Trophoblast cell (in vitro differentiated cells and primary cell): ENCODE results near the gene MFAP4.

Experiments
- DNase-seq, 2 donors: peaks; one replicate each; pipeline ENCODE4 v3.0.0-alpha.2; 2016
- H2AFZ ChIP-seq: 2 replicates; pipeline ENCODE4 v1.6.1; 2013; ENCODE audit warnings: low read length, moderate library complexity, mild to moderate bottlenecking; ENCODE audit not compliant: insufficient read depth, poor library complexity
- H2AK5ac ChIP-seq: 2 replicates; pipeline ENCODE4 v1.6.1; 2013; ENCODE audit warnings: mild to moderate bottlenecking, low read length
- H2BK120ac ChIP-seq: 2 replicates; pipeline ENCODE4 v1.6.1; 2013; ENCODE audit warnings: low read length, mild to moderate bottlenecking, moderate library complexity; ENCODE audit not compliant: insufficient read depth, poor library complexity
- H2BK12ac ChIP-seq: 2 replicates; pipeline ENCODE4 v1.6.1; 2013; ENCODE audit warnings: mild to moderate bottlenecking, low read length, moderate library complexity
- H2BK5ac ChIP-seq: 2 replicates; pipeline ENCODE4 v1.6.1; 2013; ENCODE audit warnings: low read length, low read depth, moderate library complexity, mild to moderate bottlenecking; ENCODE audit not compliant: poor library complexity
- H3K14ac ChIP-seq: 2 replicates; pipeline ENCODE4 v1.6.1; 2013; ENCODE audit warnings: mild to moderate bottlenecking, low read length
- H3K18ac ChIP-seq: 2 replicates; pipeline ENCODE4 v1.6.1; 2013; ENCODE audit warnings: mild to moderate bottlenecking, low read length
- H3K23ac ChIP-seq: 2 replicates; pipeline ENCODE4 v1.6.1; 2013; ENCODE audit warnings: low read length
- H3K27ac ChIP-seq: 2 replicates; pipeline ENCODE4 v1.5.1; 2013; ENCODE audit warnings: low read depth, mild to moderate bottlenecking, inconsistent platforms, low read length, moderate library complexity
- H3K27me3 ChIP-seq: 2 replicates; pipeline ENCODE4 v1.6.1; 2013; ENCODE audit warnings: inconsistent platforms, mild to moderate bottlenecking, low read length, moderate library complexity; ENCODE audit not compliant: insufficient read depth
- H3K36me3 ChIP-seq, 2 experiments: 1 replicate in 1 of 2; 2 replicates in 1 of 2; pipeline ENCODE4 v1.6.1; 2013; ENCODE audit warnings: low read length in 2 of 2, mild to moderate bottlenecking in 2 of 2, moderate library complexity in 1 of 2; ENCODE audit not compliant: insufficient read depth in 2 of 2, control insufficient read depth in 1 of 2
- H3K4ac ChIP-seq: 2 replicates; pipeline ENCODE4 v1.6.1; 2013; ENCODE audit warnings: low read depth, mild to moderate bottlenecking, low read length, moderate library complexity
- H3K4me1 ChIP-seq, 2 experiments: 1 replicate in 1 of 2; 2 replicates in 1 of 2; pipeline ENCODE4 v1.6.1; 2013; ENCODE audit warnings: low read length in 2 of 2, mild to moderate bottlenecking in 2 of 2, moderate library complexity in 1 of 2; ENCODE audit not compliant: insufficient read depth in 2 of 2, control insufficient read depth in 1 of 2
- H3K4me2 ChIP-seq: 2 replicates; pipeline ENCODE4 v1.6.1; 2013; ENCODE audit warnings: inconsistent platforms, mild to moderate bottlenecking, low read length, moderate library complexity
- H3K4me3 ChIP-seq: 2 replicates; pipeline ENCODE4 v1.5.1; 2013; ENCODE audit warnings: mild to moderate bottlenecking, low read depth, low read length, inconsistent platforms
- H3K79me1 ChIP-seq: one replicate; pipeline ENCODE4 v1.6.1; 2013; ENCODE audit warnings: low read length
- H3K79me2 ChIP-seq: 2 replicates; pipeline ENCODE4 v1.6.1; 2013; ENCODE audit warnings: low read length, mild to moderate bottlenecking; ENCODE audit not compliant: control insufficient read depth, insufficient read depth, poor library complexity
- H3K9ac ChIP-seq: 2 replicates; pipeline ENCODE4 v1.6.1; 2013; ENCODE audit warnings: mild to moderate bottlenecking, low read length
- H3K9me3 ChIP-seq: 2 replicates; pipeline ENCODE4 v1.6.1; 2013; ENCODE audit warnings: low read depth, mild to moderate bottlenecking, control low read depth, inconsistent platforms, low read length; ENCODE audit not compliant: insufficient read depth
- H4K12ac ChIP-seq: 2 replicates; pipeline ENCODE4 v1.6.1; 2013; ENCODE audit warnings: low read depth, mild to moderate bottlenecking, low read length, moderate library complexity
- H4K8ac ChIP-seq: 2 replicates; pipeline ENCODE4 v1.6.1; 2013; ENCODE audit warnings: low read depth, mild to moderate bottlenecking, low read length, moderate library complexity
- H4K91ac ChIP-seq: one replicate; pipeline ENCODE4 v1.6.1; 2013; ENCODE audit warnings: low read depth, mild to moderate bottlenecking, low read length, moderate library complexity
- WGBS: extraction: QIAGEN DNeasy Blood & Tissue Kit; methylation state at CpG from one replicate; pipeline ENCODE4 v1.1.7; 2013; ENCODE audit warnings: missing lambda C conversion rate; ENCODE audit not compliant: insufficient read length, insufficient coverage; ENCODE audit errors: extremely low coverage; 5-methylcytosine and 5-hydroxymethylcytosine counted together

Gene MFAP4

DNA sequence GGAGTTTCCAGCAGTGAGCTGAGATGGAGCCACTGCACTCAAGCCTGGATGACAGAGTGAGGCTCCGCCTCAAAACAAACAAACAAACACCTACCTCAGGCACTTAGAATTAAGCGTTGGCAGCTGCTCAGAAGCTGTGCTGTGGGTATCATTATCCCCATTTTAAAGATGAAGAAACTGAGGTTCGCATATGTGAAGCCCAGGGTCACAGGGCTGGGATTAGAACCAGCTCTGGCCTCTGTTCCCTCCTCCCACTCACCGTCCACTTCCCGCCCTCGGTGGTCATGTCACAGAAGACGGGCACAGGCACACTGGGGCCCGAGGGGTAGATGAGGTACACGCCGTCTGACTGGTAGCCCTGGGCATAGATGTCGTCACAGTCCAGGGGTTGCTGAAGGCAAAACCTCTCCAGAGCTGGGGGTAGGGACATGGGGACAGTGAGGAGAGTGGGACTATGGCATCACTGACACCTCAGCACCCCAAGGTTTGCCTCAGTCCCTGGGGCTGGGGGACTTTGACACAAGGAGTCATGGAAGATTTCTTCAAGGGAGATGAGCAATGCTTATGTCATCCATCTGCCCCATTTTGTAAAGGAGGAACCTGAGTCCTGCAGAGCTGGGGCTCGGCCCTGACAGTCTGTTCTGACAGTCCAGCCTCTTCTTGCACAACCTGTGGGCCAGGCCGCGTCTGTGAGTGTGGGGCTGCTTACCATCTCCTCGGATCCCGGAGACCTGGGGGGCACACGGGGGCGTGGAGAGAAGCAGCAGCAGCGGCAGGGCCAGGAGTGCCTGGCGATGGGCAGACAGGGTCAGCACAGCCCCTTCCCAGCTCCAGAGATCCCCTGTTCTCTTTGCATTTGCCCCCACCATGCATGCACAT, 700 bp downstream of the MFAP4 start:
- no peaks in the 10 kb centered on the region for H3K9me3 ChIP-seq
- peak overlapping the region; percentile 27 for H3K14ac ChIP-seq
- no peak overlapping the region for H3K4me3 ChIP-seq
- no peak overlapping the region for H3K23ac ChIP-seq
- DNase-seq = peak; percentile 60 to 67
- no peak overlapping the region for H2AFZ ChIP-seq
- no peak overlapping the region for H2BK120ac ChIP-seq
- no peak overlapping the region for H3K18ac ChIP-seq
- no peaks in the 10 kb centered on the region for H3K27me3 ChIP-seq
- H2AK5ac ChIP-seq = no peak overlapping the region
- H4K91ac ChIP-seq = peak overlapping the region; percentile 36
- H3K9ac ChIP-seq = no peak overlapping the region
- peaks cover 15 to 20% of the 10 kb centered on the region in 2 experiments for H3K4me1 ChIP-seq
- H3K4me2 ChIP-seq = peak overlapping the region; percentile 36
- no peak overlapping the region for H3K4ac ChIP-seq
- H3K27ac ChIP-seq = peak overlapping the region; percentile 4
- H3K79me2 ChIP-seq = peaks cover 2% of the 10 kb centered on the region
- no CpG with 5 or more reads among the region's 20 CpGs for WGBS
- H4K8ac ChIP-seq = no peak overlapping the region
- no peak overlapping the region for H2BK5ac ChIP-seq
- no peak overlapping the region for H2BK12ac ChIP-seq
- H3K36me3 ChIP-seq = peaks cover 43% of the 10 kb centered on the region in 2 experiments
- no peaks in the 10 kb centered on the region for H3K79me1 ChIP-seq
- H4K12ac ChIP-seq = no peak overlapping the region

DNA sequence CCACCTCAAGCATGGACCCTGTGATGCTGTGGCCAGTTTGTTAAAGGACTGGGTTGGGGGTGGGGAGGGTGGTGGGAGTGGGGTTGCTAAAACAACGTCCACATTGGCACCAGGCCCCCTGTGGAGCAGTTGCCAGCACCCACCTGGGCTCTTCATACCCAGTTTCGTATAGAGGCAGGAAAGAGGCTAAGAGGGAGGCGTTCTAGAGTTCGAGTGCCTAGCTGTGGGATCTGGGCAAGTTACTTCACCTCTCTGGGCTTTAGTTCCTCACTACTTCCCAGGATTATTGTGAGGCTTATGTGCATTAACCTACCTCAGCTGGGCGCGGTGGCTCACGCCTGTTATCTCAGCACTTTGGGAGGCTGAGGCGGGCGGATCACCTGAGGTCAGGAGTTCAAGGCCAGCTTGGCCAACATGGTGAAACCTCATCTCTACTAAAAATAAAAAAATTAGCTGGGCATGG, 1.4 kb downstream of the MFAP4 start:
- H3K36me3 ChIP-seq = peaks cover 50 to 51% of the 10 kb centered on the region in 2 experiments
- H3K79me1 ChIP-seq = no peaks in the 10 kb centered on the region
- peaks cover 2% of the 10 kb centered on the region for H3K79me2 ChIP-seq
- no peak overlapping the region for H2BK120ac ChIP-seq
- H3K4me1 ChIP-seq = peaks cover 15 to 20% of the 10 kb centered on the region in 2 experiments
- no peak overlapping the region for H3K23ac ChIP-seq
- H3K14ac ChIP-seq = no peak overlapping the region
- no peaks in the 10 kb centered on the region for H3K9me3 ChIP-seq
- H4K8ac ChIP-seq = no peak overlapping the region
- H3K4me3 ChIP-seq = no peak overlapping the region
- H2AFZ ChIP-seq = no peak overlapping the region
- no peak overlapping the region for H3K4me2 ChIP-seq
- no peak overlapping the region for H4K12ac ChIP-seq
- H2BK5ac ChIP-seq = no peak overlapping the region
- H3K4ac ChIP-seq = no peak overlapping the region
- H2AK5ac ChIP-seq = no peak overlapping the region
- no peak overlapping the region for H3K18ac ChIP-seq
- no CpG with 5 or more reads among the region's 9 CpGs for WGBS
- H4K91ac ChIP-seq = no peak overlapping the region
- no peak overlapping the region for H2BK12ac ChIP-seq
- H3K27ac ChIP-seq = no peak overlapping the region
- no peaks in the 10 kb centered on the region for H3K27me3 ChIP-seq
- no peak for DNase-seq
- no peak overlapping the region for H3K9ac ChIP-seq

DNA sequence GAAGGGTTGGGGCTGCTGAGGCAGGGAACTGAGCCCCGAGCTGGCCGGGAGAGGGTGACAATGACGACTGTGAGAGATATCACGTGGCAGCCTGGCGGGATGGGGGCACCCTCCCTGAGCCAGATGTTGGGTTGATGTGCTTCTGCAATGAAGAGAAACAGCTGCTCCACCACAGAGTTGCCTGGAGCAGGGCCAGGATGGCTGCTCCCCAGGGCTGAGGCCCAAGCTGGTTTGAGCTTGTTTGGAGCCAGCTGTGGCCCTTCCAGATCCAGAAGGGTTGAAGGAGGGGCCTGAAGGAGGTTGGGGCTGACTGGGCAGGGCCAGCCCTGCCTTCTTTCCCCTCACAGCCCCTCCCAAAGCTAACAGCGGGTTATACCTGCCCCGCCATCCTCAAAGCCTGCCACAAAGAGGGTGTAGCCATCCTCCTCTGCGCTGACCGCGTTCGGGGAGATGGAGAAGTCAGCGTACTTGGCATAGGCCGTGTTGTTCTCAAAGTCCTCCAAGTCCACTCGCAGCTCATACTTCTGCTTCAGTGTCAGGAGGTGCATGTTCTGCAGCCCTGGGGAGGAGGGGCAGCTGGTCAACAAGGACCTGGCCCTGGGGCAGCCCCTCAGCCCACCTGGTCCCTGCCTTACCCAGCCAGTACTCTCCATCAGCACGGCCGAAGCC, 2.1 kb downstream of the MFAP4 start:
- no CpG with 5 or more reads among the region's 16 CpGs for WGBS

DNA sequence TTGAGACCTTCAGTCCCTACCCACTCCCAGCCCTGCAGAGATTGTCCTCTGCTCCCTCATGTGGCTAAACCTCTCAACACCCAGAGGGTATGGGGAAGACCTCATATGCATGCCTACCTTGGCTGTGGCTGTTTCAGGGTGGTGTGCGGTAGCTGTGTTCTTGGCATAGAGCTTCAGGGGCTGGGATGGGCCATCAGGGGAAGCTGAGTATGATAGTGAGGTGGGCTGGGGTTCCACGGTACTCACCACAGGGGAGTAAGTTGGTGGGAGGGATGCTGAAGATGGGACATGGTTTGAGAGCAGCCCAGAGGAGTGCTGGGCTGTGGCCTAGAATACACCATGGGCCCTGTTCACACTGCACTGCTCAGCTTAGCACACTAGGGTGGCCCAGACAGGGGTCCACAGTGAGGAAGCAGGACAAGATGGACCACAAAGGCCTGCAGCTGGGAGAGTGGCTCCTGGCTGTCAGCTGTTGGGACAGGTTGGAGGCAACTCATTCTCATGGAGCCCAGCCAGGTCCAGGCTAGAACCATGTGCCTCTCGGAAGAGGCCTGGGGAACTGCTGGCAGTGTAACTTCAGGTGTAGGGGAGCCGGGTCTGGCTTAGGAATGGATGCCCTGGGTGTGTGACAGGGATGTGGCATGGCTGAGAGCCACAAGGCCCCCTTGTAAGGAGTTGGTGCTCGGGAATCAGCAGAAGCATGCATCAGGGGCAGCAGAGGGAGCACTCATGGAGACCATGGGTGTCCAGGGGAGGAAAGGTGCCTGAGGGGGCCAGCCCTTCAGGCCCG, 3.1 kb downstream of the MFAP4 start:
- Histone ChIP-seq H3K18ac (no peak overlapping the region), H2AK5ac (no peak overlapping the region), H4K8ac (no peak overlapping the region), H3K36me3 (peaks cover 57 to 64% of the 10 kb centered on the region in 2 experiments), H3K4ac (no peak overlapping the region), H3K79me1 (no peaks in the 10 kb centered on the region), H3K27ac (no peak overlapping the region), H3K14ac (no peak overlapping the region), H2AFZ (no peak overlapping the region), H3K4me1 (peaks cover 21 to 26% of the 10 kb centered on the region in 2 experiments), H4K91ac (no peak overlapping the region), H3K9ac (no peak overlapping the region), H3K79me2 (peaks cover 4% of the 10 kb centered on the region), H3K23ac (no peak overlapping the region), H2BK5ac (no peak overlapping the region), H3K9me3 (no peaks in the 10 kb centered on the region), H3K4me2 (no peak overlapping the region), H4K12ac (no peak overlapping the region), H2BK120ac (no peak overlapping the region), H3K4me3 (no peak overlapping the region), H3K27me3 (no peaks in the 10 kb centered on the region), H2BK12ac (no peak overlapping the region)
- no CpG with 5 or more reads among the region's 6 CpGs for WGBS
- DNase-seq = no peak

More for the DNA sequence above, 2.1 kb downstream of the MFAP4 start:
- no peaks in the 10 kb centered on the region for H3K79me1 ChIP-seq
- H3K4me2 ChIP-seq = no peak overlapping the region
- H3K23ac ChIP-seq = no peak overlapping the region
- H3K9ac ChIP-seq = no peak overlapping the region
- H3K4ac ChIP-seq = no peak overlapping the region
- H2AK5ac ChIP-seq = no peak overlapping the region
- peaks cover 15 to 20% of the 10 kb centered on the region in 2 experiments for H3K4me1 ChIP-seq
- no peak for DNase-seq
- H3K36me3 ChIP-seq = peaks cover 54 to 56% of the 10 kb centered on the region in 2 experiments
- H2BK120ac ChIP-seq = no peak overlapping the region
- H4K8ac ChIP-seq = no peak overlapping the region
- no peak overlapping the region for H2AFZ ChIP-seq
- no peak overlapping the region for H2BK12ac ChIP-seq
- H4K91ac ChIP-seq = no peak overlapping the region
- no peak overlapping the region for H3K4me3 ChIP-seq
- H3K27ac ChIP-seq = no peak overlapping the region
- H3K27me3 ChIP-seq = no peaks in the 10 kb centered on the region
- no peak overlapping the region for H3K14ac ChIP-seq
- peaks cover 2% of the 10 kb centered on the region for H3K79me2 ChIP-seq
- no peak overlapping the region for H4K12ac ChIP-seq
- no peak overlapping the region for H2BK5ac ChIP-seq
- H3K18ac ChIP-seq = no peak overlapping the region
- no peaks in the 10 kb centered on the region for H3K9me3 ChIP-seq
